HepG2 (cell line): ENCODE data around the gene TBC1D22A. TPM values are rescaled to one million over a fixed set of nuclear protein-coding genes. Genes with fewer than 3 reads are reported as not detected.
A peak's percentile ranks its signal among the peaks of the same experiment; 100 is the strongest.

Source experiments
- ATAC-seq: fragments of 200-7000 bp; cut with Tn5 transposase; 3 replicates; pipeline ENCODE4 v1.9.1; 2020; ENCODE audit warnings: mild to moderate bottlenecking, moderate library complexity
- BruUV-seq: library from RNA; stranded (reverse); fragments of 400-500 nt; replicated peaks from 2 replicates; lab custom pipeline; 2021; lab: Mats Ljungman, UMichigan
- CTCF ChIA-PET: fragments of 300-600 bp; formaldehyde crosslinking; extraction: SDS; loops from one replicate; lab custom pipeline; 2021; ENCODE audit warnings: low total read pairs, inconsistent platforms, low intra/inter-chr PET ratio; lab: Yijun Ruan, JAX
- POLR2A ChIA-PET: fragments of 350-600 bp; sonication (Branson Sonifier 250); formaldehyde crosslinking; loops from one replicate; lab custom pipeline; 2020; ENCODE audit warnings: antibody characterized with exemption, inconsistent platforms; lab: Yijun Ruan, JAX
- DNase-seq: peaks from one replicate; pipeline ENCODE4 v3.0.0-alpha.2; 2015; ENCODE audit warnings: low spot score
- FAIRE-seq: peaks from 3 replicates; lab custom pipeline; 2011; peaks lifted over from hg19 to GRCh38; lab: Jason Lieb, UNC
- H2AFZ ChIP-seq: one replicate; pipeline ENCODE4 v1.6.1; 2011; ENCODE audit warnings: low read length, inconsistent platforms
- H3K27ac ChIP-seq: fragments of 300-600 bp; 3 replicates; pipeline ENCODE4 v1.8.0; 2011; ENCODE audit warnings: mixed run types, mild to moderate bottlenecking, mixed read lengths, low read length, inconsistent platforms; ENCODE audit not compliant: insufficient read depth; ENCODE audit errors: extremely low read length
- H3K27me3 ChIP-seq, 2 experiments: fragments of 200-600 bp in 1 of 2; 2 replicates in 1 of 2; 3 replicates in 1 of 2; pipeline versions ENCODE4 v1.6.0 to v1.8.0; 2011; ENCODE audit warnings: low read length in 2 of 2, mild to moderate bottlenecking in 2 of 2, moderate library complexity in 2 of 2, inconsistent platforms in 1 of 2; ENCODE audit not compliant: insufficient read depth in 2 of 2, control insufficient read depth in 1 of 2
- H3K36me3 ChIP-seq, 2 experiments: fragments of 200-600 bp in 1 of 2; replicated peaks in 1 of 2; 2 replicates in 1 of 2; 3 replicates in 1 of 2; pipeline versions ENCODE4 v1.5.1 to v1.8.0; 2011; ENCODE audit warnings: low read length in 2 of 2, inconsistent platforms in 1 of 2; ENCODE audit not compliant: insufficient read depth in 2 of 2, control insufficient read depth in 1 of 2
- H3K4me1 ChIP-seq: 2 replicates; pipeline ENCODE4 v1.5.1; 2012; ENCODE audit warnings: low read length, inconsistent platforms; ENCODE audit not compliant: insufficient read depth
- H3K4me2 ChIP-seq: 2 replicates; pipeline ENCODE4 v1.6.0; 2011; ENCODE audit warnings: low read depth, low read length, inconsistent platforms
- H3K4me3 ChIP-seq, 3 experiments: fragments of 200-600 bp in 1 of 3; sonication (generic), shearing (Covaris generic) in 1 of 3; replicated peaks in 1 of 3; 2 replicates each; pipeline ENCODE4 v1.5.1; 2011 to 2016; ENCODE audit warnings: low read length in 3 of 3, inconsistent platforms in 2 of 3, low read depth in 2 of 3, mild to moderate bottlenecking in 2 of 3, control low read depth in 1 of 3, mixed read lengths in 1 of 3; ENCODE audit not compliant: insufficient read depth in 1 of 3
- H3K79me2 ChIP-seq: one replicate; pipeline ENCODE4 v1.6.1; 2011; ENCODE audit warnings: low read length, inconsistent platforms; ENCODE audit not compliant: insufficient read depth
- H3K9ac ChIP-seq: 2 replicates; pipeline ENCODE4 v1.6.0; 2011; ENCODE audit warnings: mild to moderate bottlenecking, low read depth, low read length, inconsistent platforms; ENCODE audit not compliant: insufficient read depth
- H3K9me3 ChIP-seq: 2 replicates; pipeline ENCODE4 v1.5.1; 2012; ENCODE audit warnings: mild to moderate bottlenecking, low read length
- H4K20me1 ChIP-seq: 2 replicates; pipeline ENCODE4 v1.6.0; 2011; ENCODE audit warnings: inconsistent platforms, mild to moderate bottlenecking, low read length, moderate library complexity; ENCODE audit not compliant: insufficient read depth
- SMAD1 ChIP-seq: sonication (generic); formaldehyde crosslinking; IDR thresholded peaks from 2 replicates; pipeline ENCODE4 v1.4.0; 2020; ENCODE audit warnings: missing genetic modification reagents, low read depth, mild to moderate bottlenecking, borderline replicate concordance
- ZNF839 ChIP-seq: sonication (generic); formaldehyde crosslinking; IDR thresholded peaks from 2 replicates; pipeline ENCODE4 v1.4.0; 2020; ENCODE audit warnings: missing genetic modification reagents, mild to moderate bottlenecking, borderline replicate concordance
- ZNF891 ChIP-seq: sonication (generic); formaldehyde crosslinking; IDR thresholded peaks from 2 replicates; pipeline ENCODE4 v1.5.0; 2020; ENCODE audit warnings: mild to moderate bottlenecking, missing genetic modification reagents
- WGBS: methylation state at CpG from one replicate; pipeline ENCODE4 v1.1.6; 2017; ENCODE audit warnings: low lambda C conversion rate; 5-methylcytosine and 5-hydroxymethylcytosine counted together
- in situ Hi-C: cut with HindIII; loops from 2 replicates; pipeline ENCODE4 v1.10.0; 2017; ENCODE audit warnings: low pct_unique_long_range_greater_than_20kb; ENCODE audit not compliant: extremely low pct_ligation_motif_present
- intact Hi-C: fragments of 100-400 bp; cut with micrococcal nuclease; formaldehyde crosslinking; loops from one replicate; pipeline ENCODE4 v1.10.0; 2022; ENCODE audit not compliant: unreplicated experiment
- polyA plus RNA-seq, 8 experiments: library from polyadenylated mRNA; depleted of rRNA in 3 of 8; stranded (reverse) in 7 of 8; unstranded in 1 of 8; fragments of >200 nt; fragmentation: Illumina TruSeq in 4 of 8; extraction: Trizol in 4 of 8; gene quantifications; 2 replicates each; pipeline versions ENCODE4 v1.2.1 to v1.2.3, GENCODE V29; 2011 to 2016; ENCODE audit warnings: low read depth in 4 of 8, missing spikeins in 1 of 8, mixed read lengths in 1 of 8; ENCODE audit not compliant: insufficient read depth in 1 of 8
- total RNA-seq, 5 experiments: library from RNA; depleted of rRNA; stranded (reverse); fragments of >200 nt; fragmentation: Illumina TruSeq; extraction: Trizol; gene quantifications; 2 replicates each; pipeline ENCODE4 v1.2.3, GENCODE V29; 2016; ENCODE audit warnings: low read depth in 1 of 5
- TF ChIP-seq, protein P1 (sequence below): sonication (generic); formaldehyde crosslinking; IDR thresholded peaks from 2 replicates; pipeline ENCODE4 v1.5.1; 2020; ENCODE audit warnings: mild to moderate bottlenecking, missing genetic modification reagents

The TBC1D22A gene
- total and polyA plus RNA-seq, 2 of the 13 experiments (the other 11 are each of a cell fraction or from before 2014, with no cell fraction given) = 17.3 to 18.0 TPM

DNA sequence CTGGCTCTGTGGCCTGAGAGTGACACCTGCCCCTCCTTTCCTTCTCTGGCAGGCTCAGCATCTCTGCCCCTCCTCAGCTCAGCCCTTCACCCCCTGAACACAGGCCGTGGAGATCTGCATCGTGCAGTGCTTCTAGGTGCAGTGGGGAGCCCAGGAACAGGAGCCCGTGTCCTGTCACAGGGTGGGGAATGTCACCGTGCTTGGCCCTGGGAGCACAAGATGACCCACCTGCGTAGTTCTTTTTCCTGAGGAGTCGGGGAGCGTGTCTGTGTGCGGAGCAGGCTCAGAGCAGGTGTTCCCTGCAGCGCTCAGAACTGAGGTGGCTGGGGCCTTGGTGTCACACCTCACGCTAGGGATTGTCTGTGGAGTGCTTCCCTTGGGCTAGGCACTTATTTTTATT, 10.6 kb downstream of the TBC1D22A start:
- H3K9ac ChIP-seq = no peak overlapping the region
- FAIRE-seq = no peak
- peaks cover 0 to 2% of the 10 kb centered on the region in 2 experiments; a peak in 1 of 5 replicates for H3K36me3 ChIP-seq
- H3K9me3 ChIP-seq = no peaks in the 10 kb centered on the region
- TF ChIP-seq ZNF891 (CRISPR knock-in tag) (0 out of 2 replicates have a peak, but pooled peaks have one; percentile 9), ZNF839 (CRISPR knock-in tag) (no peak), SMAD1 (CRISPR knock-in tag) (0 out of 2 replicates have a peak, but pooled peaks have one; percentile 6)
- TF ChIP-seq, protein P1, sequence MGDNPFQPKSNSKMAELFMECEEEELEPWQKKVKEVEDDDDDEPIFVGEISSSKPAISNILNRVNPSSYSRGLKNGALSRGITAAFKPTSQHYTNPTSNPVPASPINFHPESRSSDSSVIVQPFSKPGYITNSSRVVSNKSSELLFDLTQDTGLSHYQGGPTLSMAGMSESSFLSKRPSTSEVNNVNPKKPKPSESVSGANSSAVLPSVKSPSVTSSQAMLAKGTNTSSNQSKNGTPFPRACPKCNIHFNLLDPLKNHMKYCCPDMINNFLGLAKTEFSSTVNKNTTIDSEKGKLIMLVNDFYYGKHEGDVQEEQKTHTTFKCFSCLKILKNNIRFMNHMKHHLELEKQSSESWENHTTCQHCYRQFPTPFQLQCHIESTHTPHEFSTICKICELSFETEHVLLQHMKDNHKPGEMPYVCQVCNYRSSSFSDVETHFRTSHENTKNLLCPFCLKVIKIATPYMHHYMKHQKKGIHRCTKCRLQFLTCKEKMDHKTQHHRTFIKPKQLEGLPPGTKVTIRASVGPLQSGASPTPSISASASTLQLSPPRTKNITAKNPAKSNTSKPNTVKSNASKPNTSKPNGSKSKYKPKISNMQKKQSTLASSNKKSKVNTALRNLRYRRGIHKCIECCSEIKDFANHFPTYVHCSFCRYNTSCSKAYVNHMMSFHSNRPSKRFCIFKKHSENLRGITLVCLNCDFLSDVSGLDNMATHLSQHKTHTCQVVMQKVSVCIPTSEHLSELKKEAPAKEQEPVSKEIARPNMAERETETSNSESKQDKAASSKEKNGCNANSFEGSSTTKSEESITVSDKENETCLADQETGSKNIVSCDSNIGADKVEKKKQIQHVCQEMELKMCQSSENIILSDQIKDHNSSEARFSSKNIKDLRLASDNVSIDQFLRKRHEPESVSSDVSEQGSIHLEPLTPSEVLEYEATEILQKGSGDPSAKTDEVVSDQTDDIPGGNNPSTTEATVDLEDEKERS = no peak
- peaks cover 62% of the 10 kb centered on the region for H3K79me2 ChIP-seq
- no peak for ATAC-seq
- POLR2A ChIA-PET = interaction anchor here (1.2 to 4.8 kb wide), 5 partner anchors 10 to 29 kb away, joined by 9 to 144 read pairs (median 14); partner anchors contain the start of gene TBC1D22A
- no peak for DNase-seq
- no peak overlapping the region for H3K4me3 ChIP-seq
- H4K20me1 ChIP-seq = peaks cover 17% of the 10 kb centered on the region; the same call in 1 of the 2 replicates
- in situ Hi-C loops (no loop called here), intact Hi-C loops (no loop called here)
- 83% methylated on average over 5 of the region's 10 CpGs for WGBS
- peaks cover 46% of the 10 kb centered on the region for H3K4me1 ChIP-seq
- H3K27ac ChIP-seq = peak overlapping the region; percentile 82
- no TSS peak for BruUV-seq
- no peaks in the 10 kb centered on the region; a peak in 1 of 5 replicates for H3K27me3 ChIP-seq
- CTCF ChIA-PET = no interaction called here
- H3K4me2 ChIP-seq = no peak overlapping the region
- no peak overlapping the region for H2AFZ ChIP-seq
